ENCODE measurements around the gene FSCN2. TPM values are rescaled to one million over a fixed set of nuclear protein-coding genes. Genes with fewer than 3 reads are reported as not detected.

FSCN2 gene
- total and polyA plus RNA-seq, 2 of the 4 experiments (the other 2 are of a cell fraction): 0.18 to 0.84 TPM

GRCh38 chr17:81537343-81537855 lies 9.2 kb downstream of the FSCN2 start:
- intact Hi-C loops (cut with micrococcal nuclease): no loop called here
- 37% methylated on average over 6 of the region's 17 CpGs; no CpG with 5 or more reads in 1 of the 2 experiments for WGBS, 2 experiments (ENCODE audit: extremely low coverage in 2 of 2, insufficient read length in 1 of 2)
- Histone ChIP-seq H3K56ac (ENCODE audit: extremely low read depth, insufficient read depth, low read length) (no peak overlapping the region), H3K36me3 (ENCODE audit: control insufficient read depth, insufficient read depth, low read length) (peaks cover 18% of the 10 kb centered on the region; the same call in 1 of the 2 replicates), H2BK5ac (ENCODE audit: low read depth, low read length, poor library complexity, severe bottlenecking) (no peak overlapping the region), H4K8ac (ENCODE audit: low read depth in 2 of 2, low read length in 2 of 2) (no peak overlapping the region), H3K27me3 (ENCODE audit: control insufficient read depth, insufficient read depth, low read length) (peaks cover 10% of the 10 kb centered on the region; the same call in 1 of the 2 replicates), H3K79me1 (ENCODE audit: low read depth in 1 of 2, low read length in 2 of 2) (no peaks in the 10 kb centered on the region), H2AK9ac (replicated peaks; ENCODE audit: low read depth, low read length, poor library complexity) (peak overlapping the region; percentile 87), H3K27ac (ENCODE audit: insufficient read depth, low read length) (no peak overlapping the region), H3K4me2 (ENCODE audit: low read depth, low read length) (no peak overlapping the region), H4K20me1 (ENCODE audit: insufficient read depth, low read length) (peaks cover 7% of the 10 kb centered on the region; the same call in 1 of the 2 replicates), H3K18ac (ENCODE audit: low read depth, low read length) (no peak overlapping the region), H3K9me3 (ENCODE audit: control insufficient read depth, insufficient read depth, low read length) (no peaks in the 10 kb centered on the region), H3K23ac (ENCODE audit: low read depth, low read length) (no peak overlapping the region), H3K4ac (ENCODE audit: low read depth, low read length) (no peak overlapping the region), H3K9ac (ENCODE audit: low read depth, low read length) (no peak overlapping the region), H2BK15ac (ENCODE audit: low read depth, low read length) (no peak overlapping the region), H2AK5ac (ENCODE audit: low read depth, low read length) (no peak overlapping the region), H2AFZ (replicated peaks; ENCODE audit: low read length, poor library complexity) (no peak overlapping the region), H4K5ac (ENCODE audit: low read depth, low read length) (no peak overlapping the region), H3K14ac (replicated peaks; ENCODE audit: low read depth, low read length) (no peak overlapping the region), H3K4me1 (ENCODE audit: control insufficient read depth, insufficient read depth, low read length) (no peaks in the 10 kb centered on the region), H4K91ac (ENCODE audit: insufficient read depth, low read depth, low read length) (no peak overlapping the region), H2BK20ac (ENCODE audit: low read depth, low read length) (no peak overlapping the region), H3K4me3 (ENCODE audit: insufficient read depth, low read depth, low read length) (no peak overlapping the region), H3K9me1 (ENCODE audit: insufficient read depth, low read length) (no peaks in the 10 kb centered on the region), H2BK120ac (ENCODE audit: low read depth, low read length) (no peak overlapping the region)
- dilution Hi-C loops (cut with HindIII; ENCODE audit: low sequenced_read_pairs, unreplicated experiment): no loop called here
- no TSS peak for BruUV-seq (replicated peaks)
- ATAC-seq (ENCODE audit: low read depth): peak; percentile 11
- no peak for DNase-seq
- in situ Hi-C loops (cut with MboI; ENCODE audit: low sequenced_read_pairs): no loop called here
- TF ChIP-seq SMC3 (IDR thresholded peaks at IDR 0.05; ENCODE audit: low read depth, low read length) (peak; percentile 24; the same call in 1 of the 2 replicates), CEBPB (IDR thresholded peaks at IDR 0.05; ENCODE audit: low read depth, low read length) (no peak), POLR2A (IDR thresholded peaks at IDR 0.05; ENCODE audit: low read depth, low read length) (no peak), USF2 (IDR thresholded peaks at IDR 0.05; ENCODE audit: low read depth, low read length) (no peak), RFX5 (IDR thresholded peaks at IDR 0.05; ENCODE audit: low read depth, low read length) (no peak), NFE2L2 (IDR thresholded peaks at IDR 0.05; ENCODE audit: low read depth, low read length) (no peak), ELK1 (IDR thresholded peaks at IDR 0.05; ENCODE audit: borderline replicate concordance, low read depth, low read length) (no peak), FOS (IDR thresholded peaks at IDR 0.05; ENCODE audit: low read depth, low read length) (no peak), MXI1 (IDR thresholded peaks at IDR 0.05; ENCODE audit: borderline replicate concordance, low read depth, low read length) (no peak), CHD1 (IDR thresholded peaks at IDR 0.05; ENCODE audit: low read depth, low read length) (no peak), MAZ (IDR thresholded peaks at IDR 0.05; ENCODE audit: borderline replicate concordance, low read depth, low read length) (no peak), RAD21 (IDR thresholded peaks at IDR 0.05; ENCODE audit: low read length) (peak; percentile 48), RCOR1 (IDR thresholded peaks at IDR 0.05; ENCODE audit: insufficient replicate concordance, low read length) (no peak), MAFK (IDR thresholded peaks at IDR 0.05; ENCODE audit: low read depth, low read length) (no peak), BHLHE40 (IDR thresholded peaks at IDR 0.05; ENCODE audit: low read depth, low read length) (no peak)
- TF ChIP-seq, protein P1, sequence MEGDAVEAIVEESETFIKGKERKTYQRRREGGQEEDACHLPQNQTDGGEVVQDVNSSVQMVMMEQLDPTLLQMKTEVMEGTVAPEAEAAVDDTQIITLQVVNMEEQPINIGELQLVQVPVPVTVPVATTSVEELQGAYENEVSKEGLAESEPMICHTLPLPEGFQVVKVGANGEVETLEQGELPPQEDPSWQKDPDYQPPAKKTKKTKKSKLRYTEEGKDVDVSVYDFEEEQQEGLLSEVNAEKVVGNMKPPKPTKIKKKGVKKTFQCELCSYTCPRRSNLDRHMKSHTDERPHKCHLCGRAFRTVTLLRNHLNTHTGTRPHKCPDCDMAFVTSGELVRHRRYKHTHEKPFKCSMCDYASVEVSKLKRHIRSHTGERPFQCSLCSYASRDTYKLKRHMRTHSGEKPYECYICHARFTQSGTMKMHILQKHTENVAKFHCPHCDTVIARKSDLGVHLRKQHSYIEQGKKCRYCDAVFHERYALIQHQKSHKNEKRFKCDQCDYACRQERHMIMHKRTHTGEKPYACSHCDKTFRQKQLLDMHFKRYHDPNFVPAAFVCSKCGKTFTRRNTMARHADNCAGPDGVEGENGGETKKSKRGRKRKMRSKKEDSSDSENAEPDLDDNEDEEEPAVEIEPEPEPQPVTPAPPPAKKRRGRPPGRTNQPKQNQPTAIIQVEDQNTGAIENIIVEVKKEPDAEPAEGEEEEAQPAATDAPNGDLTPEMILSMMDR (conservative IDR thresholded peaks at IDR 0.05; ENCODE audit: low read depth, low read length): peak; percentile 49
- CTCF ChIA-PET: no interaction called here
- POLR2A ChIA-PET (ENCODE audit: unreplicated experiment): no interaction called here

All from IMR-90 (cell line).